GM19455 (cell line): ENCODE measurements around the gene ABCA10.
A peak's percentile ranks its signal among the peaks of the same experiment; 100 is the strongest.
"Not testable (repeated sequence)": the region's sequence is repeated elsewhere in the genome, so short reads cannot be mapped to it uniquely, and the experiment has no call there.

Experiments used
- ATAC-seq: cut with Tn5 transposase; IDR thresholded peaks from one replicate; pipeline ENCODE4 v1.9.1; 2021; ENCODE audit not compliant: unreplicated experiment

The ABCA10 gene, protein sequence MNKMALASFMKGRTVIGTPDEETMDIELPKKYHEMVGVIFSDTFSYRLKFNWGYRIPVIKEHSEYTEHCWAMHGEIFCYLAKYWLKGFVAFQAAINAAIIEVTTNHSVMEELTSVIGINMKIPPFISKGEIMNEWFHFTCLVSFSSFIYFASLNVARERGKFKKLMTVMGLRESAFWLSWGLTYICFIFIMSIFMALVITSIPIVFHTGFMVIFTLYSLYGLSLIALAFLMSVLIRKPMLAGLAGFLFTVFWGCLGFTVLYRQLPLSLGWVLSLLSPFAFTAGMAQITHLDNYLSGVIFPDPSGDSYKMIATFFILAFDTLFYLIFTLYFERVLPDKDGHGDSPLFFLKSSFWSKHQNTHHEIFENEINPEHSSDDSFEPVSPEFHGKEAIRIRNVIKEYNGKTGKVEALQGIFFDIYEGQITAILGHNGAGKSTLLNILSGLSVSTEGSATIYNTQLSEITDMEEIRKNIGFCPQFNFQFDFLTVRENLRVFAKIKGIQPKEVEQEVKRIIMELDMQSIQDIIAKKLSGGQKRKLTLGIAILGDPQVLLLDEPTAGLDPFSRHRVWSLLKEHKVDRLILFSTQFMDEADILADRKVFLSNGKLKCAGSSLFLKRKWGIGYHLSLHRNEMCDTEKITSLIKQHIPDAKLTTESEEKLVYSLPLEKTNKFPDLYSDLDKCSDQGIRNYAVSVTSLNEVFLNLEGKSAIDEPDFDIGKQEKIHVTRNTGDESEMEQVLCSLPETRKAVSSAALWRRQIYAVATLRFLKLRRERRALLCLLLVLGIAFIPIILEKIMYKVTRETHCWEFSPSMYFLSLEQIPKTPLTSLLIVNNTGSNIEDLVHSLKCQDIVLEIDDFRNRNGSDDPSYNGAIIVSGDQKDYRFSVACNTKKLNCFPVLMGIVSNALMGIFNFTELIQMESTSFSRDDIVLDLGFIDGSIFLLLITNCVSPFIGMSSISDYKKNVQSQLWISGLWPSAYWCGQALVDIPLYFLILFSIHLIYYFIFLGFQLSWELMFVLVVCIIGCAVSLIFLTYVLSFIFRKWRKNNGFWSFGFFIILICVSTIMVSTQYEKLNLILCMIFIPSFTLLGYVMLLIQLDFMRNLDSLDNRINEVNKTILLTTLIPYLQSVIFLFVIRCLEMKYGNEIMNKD (N-terminal part only)

DNA sequence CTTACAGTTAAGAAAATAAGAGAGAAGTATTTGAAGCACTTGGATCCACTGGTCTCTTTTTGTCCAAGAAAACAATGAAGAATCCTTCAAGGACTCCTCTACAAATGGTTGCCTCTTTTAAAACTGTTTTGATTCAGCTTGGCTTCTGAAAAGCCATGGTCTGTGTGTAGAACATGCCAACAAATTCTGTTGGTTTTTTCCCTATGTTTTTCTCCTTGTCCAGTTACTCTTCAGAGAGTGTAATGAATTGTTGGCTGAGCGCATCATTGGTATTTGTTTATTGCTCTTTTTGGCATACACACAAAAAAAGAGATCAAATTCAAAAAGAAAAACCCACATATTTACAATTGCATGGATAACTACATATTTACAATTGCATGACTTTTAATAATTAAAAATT is at the start of gene ABCA10:
TSS of gene ABCA10 (minus strand) at position 249 of the 400 bp plus-strand sequence. CDS start 3,466 bp downstream, outside the sequence.
- ATAC-seq, result no peak

DNA sequence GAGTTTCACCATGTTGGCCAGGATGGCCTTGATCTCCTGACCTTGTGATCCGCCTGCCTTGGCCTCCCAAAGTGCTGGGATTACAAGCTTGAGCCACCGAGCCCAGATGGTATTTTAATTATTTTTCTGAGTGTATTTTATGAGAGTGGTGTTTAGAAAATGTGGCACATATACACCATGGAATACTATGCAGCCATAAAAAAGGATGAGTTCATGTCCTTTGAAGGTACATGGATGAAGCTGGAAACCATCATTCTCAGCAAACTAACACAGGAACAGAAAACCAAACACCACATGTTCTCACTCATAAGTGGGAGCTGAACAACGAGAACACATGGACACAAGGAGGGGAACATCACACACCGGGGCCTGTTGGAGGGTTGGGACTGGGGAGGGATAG is 47.7 kb upstream of the ABCA10 start:
- not testable (repeated sequence) for ATAC-seq

DNA sequence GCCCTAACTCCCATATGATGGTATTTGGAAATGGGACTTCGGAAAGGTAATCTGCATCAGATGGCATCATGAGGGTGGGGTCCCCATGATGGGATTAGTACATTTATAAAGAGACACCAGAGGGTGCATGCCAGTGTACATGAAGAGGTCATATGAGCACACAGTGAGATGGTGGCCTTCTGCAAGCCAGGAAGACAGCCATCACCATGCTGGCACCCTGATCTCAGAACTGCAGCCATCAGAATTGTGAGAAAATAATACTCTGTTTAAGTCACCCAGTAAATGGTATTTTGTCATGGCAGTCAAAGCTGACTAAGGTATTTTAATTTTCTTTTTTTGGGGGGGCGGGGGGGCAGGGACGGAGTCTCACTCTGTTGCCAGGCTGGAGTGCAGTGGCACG is 47.1 kb upstream of the ABCA10 start:
- ATAC-seq, result no peak

DNA sequence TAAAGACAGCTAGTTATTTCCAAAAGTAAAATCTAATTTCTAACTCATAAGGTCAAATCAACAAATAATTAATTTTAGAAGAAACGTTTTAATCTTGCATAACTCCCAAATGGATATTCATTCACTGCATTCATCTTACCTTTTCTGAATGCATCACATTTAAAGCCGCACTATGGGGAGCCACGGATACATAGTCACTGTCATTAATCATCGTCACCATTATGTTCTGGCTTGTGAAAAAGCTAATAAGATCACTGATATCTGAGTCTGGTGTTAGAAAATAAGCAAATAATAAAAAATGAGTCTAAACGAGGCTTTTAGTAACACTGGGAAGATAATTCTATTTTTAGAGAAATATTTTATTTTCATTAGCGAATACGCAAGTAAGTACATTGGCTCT is 42.4 kb upstream of the ABCA10 start:
- ATAC-seq, result no peak

DNA sequence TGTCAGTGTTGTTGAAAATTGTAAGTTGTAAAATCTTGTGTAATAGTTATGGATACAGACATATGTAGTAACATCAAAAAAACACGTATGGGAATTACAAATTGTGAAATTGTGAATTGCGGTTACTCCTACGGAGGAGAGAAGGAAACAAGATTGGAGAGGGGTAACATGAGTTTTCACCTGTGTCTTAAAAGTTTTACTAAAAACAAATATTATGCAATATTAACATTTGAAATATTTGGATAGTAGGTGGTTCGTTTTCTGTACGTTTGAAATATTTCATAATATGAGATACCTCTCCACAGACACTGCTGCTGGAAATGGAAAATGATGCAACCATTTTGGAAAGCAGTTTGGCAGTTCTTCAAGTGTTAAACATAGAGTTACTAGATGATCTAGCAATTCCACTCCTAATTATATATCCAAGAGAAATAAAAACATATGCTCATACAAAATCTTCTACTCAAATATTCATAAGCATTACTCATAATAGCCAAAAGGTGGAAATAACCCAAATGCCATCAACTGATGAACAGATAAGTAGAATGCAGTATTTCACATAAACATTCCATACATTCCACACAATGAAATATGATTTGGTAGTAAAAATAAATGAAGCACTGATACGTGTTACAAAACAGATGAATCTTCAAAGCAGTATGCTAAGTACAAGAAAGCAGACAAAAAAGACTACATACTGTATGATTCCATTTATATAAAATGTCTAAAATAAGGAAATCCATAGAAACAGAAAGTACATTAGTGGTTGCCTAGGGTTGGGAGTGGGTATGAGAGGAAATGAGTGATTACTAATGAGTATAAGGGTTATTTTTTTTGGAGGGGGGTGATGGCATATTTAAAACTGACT is 40.7 kb upstream of the ABCA10 start:
- no peak for ATAC-seq

DNA sequence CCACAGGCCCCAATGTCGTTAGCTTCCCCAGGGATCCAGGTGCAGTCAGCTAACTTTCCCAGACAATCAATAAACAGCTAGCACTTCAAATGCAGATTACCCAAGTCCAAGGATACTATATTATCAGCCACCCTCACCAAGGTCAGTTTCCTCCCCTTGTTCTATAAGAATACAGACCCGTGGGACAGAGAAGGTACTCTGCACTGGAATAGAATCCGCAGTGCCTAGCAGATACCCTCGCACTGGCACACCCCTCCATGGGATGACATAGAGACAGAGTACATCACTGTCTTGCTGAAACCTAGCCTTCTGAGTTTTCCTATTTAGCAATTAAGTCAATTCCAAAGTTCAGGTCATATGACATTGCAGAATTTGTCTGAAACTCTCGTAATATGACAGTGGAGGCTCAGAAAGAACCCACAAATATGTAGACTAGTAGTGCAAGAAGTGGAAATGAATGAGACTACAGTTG is 40.0 kb upstream of the ABCA10 start:
- ATAC-seq, result no peak

DNA sequence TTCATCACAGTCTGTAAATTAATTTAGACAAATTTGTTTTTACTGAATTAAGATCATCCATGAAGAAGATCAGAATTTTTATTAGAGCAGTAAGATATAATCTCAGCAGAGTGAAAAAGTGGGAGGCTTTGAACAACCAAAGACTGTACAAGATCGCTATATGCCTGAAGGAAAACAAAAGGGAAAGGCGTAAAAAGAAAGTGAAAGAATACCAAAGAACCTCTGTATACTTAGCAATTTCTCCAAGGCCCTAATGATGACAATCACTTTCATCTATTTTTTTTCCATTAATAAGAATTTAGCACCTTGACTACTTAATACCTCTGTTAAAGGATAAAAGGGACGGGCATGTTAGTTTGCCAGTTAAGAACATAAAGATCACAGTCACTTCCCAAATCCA is 38.6 kb upstream of the ABCA10 start:
- ATAC-seq, result no peak

DNA sequence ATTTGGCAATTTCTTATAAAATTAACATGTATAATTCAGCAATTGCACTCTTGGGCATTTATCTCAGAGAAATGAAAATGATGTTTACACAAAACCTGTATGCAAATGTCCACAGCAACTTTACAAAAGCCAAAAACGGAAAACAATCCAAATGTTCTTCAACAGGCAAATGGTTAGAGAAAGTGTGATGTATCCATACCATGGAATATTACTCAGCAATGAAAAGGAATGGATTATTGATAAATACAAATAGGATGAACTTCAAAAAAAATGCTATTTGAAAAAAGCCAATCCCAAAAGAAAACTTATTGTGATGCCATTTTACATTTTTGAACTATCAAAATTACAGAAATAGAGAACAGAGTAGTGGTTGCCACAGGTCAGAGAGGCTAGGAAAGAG is 37.2 kb upstream of the ABCA10 start:
- no peak for ATAC-seq

DNA sequence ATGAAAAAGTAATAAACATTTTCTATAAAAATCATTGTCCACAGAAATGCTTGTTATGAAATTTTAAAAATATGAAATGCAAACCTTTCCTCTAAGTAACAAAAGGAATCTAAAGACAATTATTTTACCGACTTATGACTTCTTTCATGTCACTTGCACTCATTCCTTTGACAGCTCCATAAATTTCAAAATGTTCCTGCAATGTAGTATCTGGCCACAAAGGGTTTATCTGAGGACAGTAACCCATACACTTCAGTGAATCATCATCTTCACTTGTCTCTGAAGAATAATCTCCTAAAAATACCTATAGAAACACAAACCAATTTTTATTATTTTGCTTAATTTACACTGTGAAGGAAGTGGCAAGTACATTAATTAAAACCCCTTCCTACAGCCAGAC is 25.6 kb upstream of the ABCA10 start:
- ATAC-seq, result no peak

DNA sequence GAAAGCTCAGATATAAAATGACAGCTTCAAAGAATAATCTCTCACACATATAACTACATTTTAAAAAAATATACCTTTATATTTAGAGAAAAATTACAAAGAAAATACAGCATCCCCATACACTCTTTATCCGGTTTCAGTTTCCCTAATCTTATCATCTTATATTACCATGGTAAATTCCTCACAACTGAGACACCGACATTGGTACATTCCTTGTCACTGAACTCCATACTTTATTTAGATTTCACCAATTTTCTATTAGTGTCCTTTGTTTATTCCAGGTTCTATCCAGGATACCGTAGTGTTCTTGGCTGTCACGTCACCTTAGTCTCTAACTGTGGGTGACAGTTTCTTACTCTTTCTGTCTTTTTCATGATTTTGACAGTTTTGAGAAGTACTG is 22.0 kb upstream of the ABCA10 start:
- ATAC-seq, result no peak

DNA sequence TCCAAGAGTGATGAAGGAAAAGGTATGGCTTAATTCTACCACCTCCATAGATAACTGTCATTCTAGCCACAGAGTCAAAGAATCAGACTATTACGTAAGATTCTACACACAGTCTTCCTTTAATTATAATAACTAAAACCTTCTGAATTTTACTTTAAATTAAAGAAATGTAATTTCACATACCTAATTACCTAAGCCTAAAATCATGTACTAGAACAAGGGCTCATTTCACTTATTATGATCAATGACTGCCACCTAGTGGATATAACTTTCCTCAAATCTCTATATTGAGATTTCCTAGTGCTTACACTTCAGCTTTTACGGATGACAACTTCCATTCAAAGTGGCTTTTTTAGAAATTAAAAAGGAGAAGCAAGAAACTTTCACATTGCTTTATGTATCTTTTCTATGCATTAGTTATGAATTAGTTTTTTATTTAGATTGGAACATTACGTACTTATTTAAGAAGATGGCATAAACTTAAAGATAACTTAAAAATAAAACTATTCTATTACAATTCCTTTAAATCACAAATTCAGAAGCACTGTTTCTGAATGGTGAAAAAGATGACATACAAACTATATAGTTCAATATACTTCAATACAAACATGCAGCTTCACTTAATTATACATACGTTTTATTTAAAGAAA is 18.2 kb upstream of the ABCA10 start:
- ATAC-seq, result no peak

DNA sequence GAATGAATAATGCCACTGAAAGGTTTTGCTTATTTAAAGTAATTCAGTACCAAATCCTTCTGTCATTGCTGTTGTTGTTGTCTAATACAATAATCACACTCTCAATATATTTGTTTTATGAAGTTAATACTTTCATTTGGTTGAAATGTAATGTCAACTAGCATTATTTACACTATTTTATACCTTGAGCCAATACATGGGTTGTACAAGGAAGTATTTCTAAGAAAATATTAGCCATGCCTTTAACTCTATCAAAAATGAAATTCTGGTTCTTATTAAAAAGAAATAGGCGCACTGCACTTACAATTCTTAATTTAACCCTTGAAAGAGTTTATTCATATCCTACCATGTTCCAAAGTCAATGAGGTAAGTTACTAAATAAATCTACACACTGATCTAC is 17.6 kb upstream of the ABCA10 start:
- ATAC-seq, result no peak

DNA sequence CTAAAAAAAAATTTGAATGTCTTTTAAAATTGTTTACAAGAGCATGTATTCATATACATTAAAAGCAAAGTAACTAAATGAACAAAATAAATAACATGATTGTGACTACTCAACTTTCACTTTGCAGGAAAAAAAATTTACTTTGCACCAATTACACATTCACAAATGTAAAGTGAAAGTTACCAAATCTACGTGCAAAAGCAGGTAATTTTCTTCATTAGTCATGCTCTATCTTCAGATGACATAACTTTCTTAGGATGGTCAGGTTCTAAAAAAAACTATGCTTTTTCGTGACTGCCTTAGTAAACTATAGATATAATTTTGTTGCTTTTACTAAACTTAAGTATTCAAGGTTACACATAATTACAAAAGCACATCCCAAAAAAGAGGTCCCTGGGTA is 17.0 kb upstream of the ABCA10 start:
- no peak for ATAC-seq

DNA sequence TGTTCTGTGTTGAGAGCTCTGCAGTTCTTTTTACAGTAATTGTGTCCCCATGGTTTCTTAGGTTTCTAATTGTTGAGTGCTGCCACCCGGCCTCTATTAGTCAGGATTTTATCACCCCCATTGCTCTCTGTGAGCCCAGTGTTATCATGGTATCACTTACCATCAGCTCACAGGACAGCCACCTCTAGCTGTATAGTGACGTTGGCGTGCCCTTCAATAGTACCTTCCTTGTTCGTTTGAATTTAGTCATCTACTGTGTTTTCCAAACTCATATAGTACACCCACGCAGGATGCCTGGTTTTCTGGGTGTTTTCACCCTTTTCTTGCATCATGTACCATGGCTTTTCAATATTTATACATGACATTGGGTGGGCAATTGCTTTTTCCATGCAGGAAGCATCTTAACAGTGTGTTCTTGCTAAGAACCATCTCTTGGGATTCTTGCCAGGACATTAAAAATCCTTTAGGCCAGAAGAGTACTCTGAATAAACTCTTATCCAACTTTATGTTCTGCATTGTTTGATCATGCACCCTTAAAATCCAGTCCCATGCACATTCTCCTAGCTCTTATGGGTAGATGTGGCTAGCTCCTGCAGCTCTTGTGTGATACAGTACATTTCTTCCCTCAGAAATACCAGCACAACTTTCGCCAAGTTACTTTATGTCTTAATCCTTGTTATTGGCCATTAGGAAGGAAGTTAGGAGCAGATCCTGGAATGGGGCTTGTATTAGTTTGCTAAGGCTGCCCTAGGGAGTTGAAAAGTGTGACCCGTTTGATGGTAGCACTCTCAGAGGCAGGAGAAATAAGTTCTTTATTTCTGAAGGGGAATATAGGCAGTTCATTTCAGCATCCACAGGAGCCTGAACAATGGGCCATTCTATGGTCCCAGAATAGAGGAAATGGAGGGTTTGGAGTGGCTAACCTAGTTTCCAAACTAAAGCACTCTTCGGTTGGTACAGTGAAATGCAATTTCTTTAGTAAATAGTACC is 11.3 kb upstream of the ABCA10 start:
- ATAC-seq, result no peak

DNA sequence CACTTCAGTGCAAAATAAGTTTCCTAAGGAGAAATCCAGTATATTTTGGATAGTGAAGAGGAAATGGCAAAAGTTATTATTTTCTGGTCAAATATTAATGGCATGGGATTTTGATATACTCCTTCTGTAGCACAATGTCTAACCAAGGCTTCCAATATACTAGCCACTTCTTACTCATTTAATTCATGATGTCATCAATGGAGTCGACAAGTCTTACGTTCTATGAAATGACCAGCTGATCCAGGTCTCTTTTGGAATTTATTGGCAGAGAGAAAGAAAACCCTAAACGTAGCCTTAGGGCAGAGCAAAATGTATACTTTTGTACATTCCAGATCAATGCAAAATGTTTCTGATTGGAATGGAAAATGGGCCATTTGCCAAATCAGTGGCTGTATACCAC is 8.3 kb upstream of the ABCA10 start:
- ATAC-seq, result no peak

DNA sequence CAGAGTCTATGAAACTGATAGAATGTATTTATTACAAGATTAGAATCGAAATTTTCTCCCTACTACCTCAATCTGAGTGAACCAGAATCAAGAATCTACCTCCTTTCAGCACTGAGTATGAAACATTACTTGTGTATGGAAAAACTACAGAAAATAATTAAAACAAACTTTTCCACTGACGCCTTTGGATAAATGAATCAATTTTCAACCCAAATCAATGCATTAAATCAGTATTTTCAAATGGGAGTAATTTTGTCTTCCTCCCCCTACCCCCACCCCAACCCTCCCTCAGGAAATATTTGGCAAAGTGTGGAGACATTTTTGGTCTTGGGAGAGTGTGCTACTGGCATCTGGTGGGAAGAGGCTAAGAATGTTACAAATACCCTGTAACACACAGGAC is 7.8 kb upstream of the ABCA10 start:
- ATAC-seq, result no peak

DNA sequence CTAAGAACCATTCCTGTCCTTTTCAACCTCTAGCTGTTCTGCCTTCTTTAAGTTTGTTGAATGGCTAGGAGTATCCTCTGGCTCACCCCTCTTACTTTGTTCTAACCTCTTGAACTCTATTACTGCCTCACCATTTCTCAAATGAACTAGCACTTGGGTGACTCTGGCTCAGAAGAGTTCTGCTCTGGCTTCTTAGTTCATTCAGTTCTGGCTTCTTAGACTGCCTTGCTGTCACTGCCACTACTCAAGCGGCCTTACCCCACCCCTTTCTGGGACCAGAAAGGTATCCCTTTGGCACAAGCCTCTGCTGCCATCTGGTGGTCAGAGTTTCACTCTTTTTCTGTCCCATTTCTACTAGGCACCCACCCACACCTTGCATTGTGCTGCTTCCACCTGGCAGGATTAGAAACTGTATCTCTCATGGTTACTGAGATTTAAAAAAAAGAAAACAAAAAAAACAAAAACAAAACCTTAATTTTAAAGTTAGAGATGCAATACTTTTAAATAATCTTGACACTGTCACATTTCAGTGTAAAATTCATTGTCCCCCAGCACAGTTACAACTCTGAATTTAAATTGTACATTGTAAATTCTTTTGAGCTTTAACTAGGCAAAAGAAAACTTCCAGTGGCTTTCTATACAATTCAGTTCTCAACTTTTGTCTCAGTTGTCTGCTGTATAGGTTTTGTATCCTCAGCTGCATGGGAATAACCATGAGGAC is 6.9 kb upstream of the ABCA10 start:
- ATAC-seq, result peak; percentile 96

DNA sequence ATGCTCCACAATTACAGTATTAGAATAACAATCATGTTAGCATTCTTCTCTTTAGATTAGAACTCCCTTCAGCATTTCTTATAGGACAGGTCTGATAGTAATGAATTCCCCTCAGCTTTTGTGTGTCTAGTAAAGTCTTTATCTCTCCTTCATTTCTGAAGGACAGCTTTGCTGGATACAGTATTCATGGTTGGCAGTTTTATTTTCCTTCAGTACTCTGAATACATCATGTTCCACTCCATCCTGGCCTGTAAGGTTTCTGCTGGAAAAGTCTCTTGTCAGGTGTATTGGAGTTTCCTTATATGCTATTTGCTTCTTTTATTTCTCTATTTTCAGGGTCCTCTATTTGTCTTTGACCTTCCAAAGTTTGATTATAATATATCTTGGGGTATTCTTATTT is 4.0 kb upstream of the ABCA10 start:
- ATAC-seq, result no peak
